Measurements from ENCODE around the gene SCIN.
"Not testable (repeated sequence)": the region's sequence is repeated elsewhere in the genome, so short reads cannot be mapped to it uniquely, and the experiment has no call there.

SCIN gene

DNA sequence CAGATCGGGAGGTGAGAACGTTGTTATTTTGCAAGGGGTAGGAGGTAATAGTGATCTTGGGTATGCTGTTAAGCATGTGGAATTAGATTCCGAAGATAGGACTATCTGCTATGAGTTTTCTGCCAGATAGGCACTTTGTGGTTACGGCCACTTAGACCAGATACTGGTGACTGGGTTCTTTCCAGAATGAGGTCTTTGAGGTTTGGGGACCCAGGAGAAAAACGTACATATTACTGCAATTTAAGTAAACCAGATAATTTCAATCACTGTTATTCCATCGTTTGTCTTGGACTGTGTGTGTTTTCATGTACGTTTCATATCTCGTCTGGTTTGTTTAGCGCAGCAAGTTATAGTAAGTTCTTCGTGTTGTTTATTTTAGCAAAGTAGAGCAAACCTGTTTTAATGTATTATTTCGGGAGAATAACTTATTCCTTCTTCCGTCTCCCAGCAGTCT lies 117.2 kb downstream of the SCIN start:
- no peak for DNase-seq (ENCODE audit: low spot score)

DNA sequence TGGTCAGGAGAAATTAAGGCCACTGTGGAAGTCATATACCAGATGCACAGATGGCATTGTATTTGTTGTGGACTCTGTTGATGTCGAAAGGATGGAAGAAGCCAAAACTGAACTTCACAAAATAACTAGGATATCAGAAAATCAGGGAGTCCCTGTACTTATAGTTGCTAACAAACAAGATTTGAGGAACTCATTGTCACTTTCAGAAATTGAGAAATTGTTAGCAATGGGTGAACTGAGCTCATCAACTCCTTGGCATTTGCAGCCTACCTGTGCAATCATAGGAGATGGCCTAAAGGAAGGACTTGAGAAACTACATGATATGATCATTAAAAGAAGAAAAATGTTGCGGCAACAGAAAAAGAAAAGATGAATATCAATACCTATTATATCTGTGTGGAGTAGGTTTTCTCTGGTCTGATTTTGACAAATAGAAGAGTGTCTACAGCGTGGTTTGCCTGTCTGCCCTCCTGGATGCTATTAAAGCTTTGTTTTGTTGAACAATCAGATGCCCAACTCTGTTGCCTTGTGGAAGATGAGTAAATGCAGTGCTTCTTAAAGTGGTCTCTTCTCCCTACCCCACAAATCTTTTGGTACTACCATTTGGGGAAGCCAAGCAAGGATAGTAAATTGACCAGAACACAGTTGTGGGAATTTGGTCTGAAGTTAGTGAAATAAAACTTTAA lies 118.1 kb downstream of the SCIN start:
- DNase-seq (ENCODE audit: low spot score) = not testable (repeated sequence)

DNA sequence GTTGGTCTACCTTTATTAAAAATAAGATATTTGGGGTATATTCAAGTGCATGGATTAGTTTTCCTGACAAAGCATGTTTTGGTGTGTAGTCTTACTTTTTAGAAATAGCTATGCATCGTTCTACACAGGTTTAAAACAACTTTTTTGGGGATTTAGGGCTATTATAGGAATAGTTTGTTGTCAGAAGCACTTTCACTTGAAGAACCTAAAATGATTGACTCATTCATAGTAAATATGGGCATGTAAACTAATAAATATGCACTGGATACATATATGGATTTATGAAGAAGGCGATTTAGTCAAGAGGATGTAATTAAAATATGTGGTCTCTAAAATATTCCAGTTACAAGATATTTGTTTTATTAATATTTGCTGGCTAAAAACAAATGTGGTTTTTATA lies 118.9 kb downstream of the SCIN start:
- no peak for DNase-seq (ENCODE audit: low spot score)

DNA sequence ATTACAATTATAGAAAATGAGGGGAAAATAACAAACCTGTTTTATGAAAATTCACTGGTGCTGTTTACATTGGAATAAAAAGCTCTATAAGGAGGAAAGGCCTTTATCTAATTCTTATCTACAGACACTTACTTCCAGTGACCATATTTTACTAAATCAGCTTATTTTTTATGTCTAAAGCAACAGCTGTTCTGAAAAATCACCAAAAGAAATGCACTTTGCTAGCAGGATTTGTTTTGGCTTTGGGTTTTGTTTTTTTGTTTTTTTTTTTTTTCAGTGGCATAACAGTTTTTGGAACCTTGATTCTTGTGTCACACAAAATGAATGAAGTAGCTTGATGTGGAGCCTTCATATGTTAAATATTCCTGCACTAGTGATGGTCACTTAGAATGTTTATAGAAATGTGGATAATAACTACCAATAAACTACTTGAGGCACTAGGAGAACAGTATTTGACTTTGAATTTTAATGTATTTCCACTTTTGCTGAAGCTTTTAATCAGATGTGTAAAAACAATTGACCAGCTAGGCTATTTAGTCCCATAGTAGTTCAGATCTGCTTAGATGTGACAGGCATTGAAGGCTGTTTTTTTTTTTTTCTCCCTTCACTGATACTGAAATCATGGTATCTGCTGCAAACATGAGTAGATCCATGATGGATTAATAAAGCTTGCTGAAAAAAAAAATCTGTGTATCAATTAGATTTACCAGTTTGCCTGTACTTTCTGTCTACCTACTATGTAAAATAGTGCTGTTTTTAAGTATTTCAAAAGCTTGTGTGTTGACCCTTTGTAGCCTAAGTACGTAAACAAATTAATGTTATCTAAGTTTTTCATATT lies 119.7 kb downstream of the SCIN start:
- DNase-seq (ENCODE audit: low spot score) = no peak

DNA sequence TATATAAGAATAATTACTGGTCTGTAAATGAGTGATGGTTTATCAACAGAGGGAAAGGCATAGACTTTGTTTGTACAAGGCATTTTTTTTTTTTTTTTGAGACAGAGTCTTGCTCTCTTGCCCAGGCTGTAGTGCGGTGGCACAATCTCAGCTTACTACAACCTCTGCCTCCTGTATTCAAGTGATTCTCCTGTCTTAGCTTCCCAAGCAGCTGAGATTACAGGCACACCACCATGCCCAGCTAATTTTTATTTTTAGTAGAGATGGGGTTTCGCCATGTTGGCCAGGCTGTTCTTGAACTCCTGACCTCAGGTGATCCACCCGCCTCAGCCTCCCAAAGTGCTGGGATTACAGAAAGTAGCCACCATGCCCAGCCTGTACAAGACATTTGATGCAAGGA lies 120.9 kb downstream of the SCIN start:
- DNase-seq (ENCODE audit: low spot score) = not testable (repeated sequence)

DNA sequence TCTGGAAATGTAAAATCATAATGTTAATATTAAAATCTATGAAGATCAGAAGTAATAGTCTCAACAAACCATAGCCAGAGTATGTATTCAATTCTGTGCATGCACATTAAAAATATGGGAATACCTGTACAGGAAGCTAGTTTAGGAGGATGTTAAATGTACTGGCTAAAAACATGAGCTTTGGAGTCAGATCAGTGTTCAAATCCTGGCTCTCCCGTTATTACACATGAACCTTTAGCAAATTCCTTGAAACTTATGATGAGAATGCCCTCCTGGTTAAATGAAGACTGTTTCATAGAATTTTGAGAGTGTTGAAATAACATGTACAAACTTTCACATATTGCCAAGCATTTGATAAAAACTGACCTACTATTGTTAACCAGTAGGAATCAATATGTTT lies 121.5 kb downstream of the SCIN start:
- no peak for DNase-seq (ENCODE audit: low spot score)

DNA sequence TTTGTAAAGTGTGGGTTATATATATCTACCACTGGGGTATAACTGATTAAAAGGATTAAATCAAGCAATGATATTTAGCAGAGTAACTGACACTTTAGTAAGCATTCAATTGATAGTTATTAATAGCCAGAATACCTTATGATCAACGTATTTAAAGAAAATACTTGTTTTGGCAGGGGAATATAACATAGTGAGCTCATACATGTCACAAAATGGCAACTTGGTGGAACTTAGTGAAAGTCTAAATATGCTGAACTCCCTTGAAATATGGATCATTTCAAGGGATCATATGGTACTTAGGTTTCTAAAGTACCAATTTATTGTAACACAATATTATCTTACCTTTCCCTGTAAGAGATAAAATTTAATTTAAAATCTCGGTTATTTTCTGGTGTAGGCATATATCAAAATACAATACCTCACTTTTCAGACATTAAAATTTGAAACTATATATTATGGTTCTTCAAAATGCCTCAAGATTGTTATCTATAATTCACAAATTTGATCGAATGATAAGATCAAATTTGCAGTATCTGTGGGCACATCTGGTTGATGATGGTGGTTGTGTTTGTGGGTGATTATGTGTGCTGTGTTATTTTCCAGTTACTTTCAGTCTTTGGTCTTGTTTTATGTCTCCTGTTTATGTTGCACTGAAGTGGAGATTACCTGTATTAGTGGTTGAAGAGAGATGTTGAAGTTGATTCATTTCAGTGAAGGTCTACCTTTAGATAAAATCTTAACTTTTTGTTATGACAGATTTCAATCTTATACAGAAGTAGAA lies 122.1 kb downstream of the SCIN start:
- no peak for DNase-seq (ENCODE audit: low spot score)

DNA sequence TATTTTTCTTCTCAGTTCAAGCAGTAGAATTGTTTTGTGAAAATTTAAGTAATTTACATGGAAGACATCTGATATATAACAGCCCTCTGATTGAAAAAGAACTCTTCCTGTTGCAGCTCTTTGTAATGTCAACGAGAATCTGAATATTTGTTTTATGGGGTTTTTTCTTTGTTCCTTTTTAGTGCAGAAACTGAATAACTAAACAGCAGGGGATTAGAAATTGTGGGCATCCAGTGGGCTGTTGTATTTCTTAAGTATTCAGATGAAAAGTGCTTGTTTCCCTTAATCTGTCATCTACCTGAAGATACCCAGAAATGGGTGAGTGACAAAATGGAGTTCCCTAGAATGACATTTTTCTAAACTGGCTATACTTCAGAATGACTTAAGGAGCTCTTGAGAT lies 124.3 kb downstream of the SCIN start:
- no peak for DNase-seq (ENCODE audit: low spot score)

DNA sequence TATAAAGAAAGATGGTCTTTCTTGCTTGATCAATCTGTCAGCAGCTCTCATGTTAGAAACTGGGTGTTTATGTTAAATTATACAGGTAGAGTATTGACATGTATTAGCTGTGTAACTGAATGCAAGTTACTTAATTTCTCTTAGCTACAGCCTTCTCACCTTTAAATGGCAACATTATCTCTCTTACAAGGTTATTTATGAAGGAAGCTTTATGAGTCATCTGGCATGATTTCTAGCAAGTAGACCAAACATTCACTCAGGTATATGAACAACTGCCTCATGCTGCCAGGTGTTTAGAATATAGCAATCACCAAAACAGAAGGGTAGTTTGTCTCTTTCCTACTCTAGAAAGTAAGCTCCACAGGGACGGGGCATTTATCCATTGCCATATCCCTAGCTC lies 125.4 kb downstream of the SCIN start:
- DNase-seq (ENCODE audit: low spot score) = no peak

DNA sequence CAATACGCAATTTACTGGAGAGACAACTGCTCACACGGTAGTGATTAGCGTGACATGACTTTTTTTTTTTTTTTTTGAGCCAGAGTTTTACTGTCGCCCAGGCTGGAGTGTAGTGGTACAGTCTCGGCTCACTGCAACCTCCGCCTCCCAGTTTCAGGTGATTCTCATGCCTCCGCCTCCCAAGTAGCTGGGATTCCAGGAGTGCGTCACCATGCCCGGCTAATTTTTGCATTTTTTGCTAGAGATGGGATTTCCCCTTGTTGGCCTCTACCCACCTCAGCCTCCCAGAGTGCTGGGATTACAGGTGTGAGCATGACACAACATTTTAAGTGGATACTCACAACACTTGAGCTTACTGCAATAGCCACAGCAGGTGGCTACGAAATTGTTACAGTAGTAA lies 128.8 kb downstream of the SCIN start:
- no peak for DNase-seq (ENCODE audit: low spot score)

DNA sequence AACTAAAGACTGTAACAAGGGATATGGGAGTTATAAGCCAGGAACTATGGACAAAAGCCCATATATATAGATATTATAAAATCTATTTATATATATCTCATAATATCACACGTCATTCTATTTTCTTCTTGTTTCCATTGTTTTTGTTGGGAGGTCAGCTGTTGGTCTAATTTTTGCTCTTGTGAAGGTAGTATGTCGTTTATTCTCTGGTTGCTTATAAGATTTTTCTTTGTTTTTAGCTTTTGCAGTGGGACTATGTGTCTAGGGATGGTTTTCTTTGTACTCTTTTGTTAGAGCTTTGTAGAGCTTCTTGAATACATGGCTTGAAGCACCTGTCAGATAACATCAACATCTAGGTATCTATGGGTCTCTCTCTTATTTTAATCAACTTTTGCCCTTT lies 130.9 kb downstream of the SCIN start:
- DNase-seq (ENCODE audit: low spot score) = no peak

DNA sequence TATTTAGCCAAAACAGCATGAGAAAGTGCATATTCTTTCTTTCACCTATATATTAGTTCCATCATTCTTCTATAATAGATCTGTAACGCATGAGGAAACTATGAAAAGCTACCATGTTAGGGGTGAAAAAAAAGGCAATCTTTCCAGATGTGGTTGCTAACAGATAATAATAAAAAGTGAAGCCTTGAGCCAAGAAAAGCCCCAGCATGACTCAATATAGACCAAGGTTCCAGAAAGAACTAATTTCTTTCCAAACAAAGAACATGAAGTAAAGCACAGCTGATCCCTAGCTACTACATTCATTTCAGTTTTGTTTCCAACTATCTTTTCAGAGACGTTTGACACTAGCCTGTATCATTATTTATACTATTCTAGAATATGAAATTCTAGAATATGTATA lies 133.4 kb downstream of the SCIN start:
- no peak for DNase-seq (ENCODE audit: low spot score)

DNA sequence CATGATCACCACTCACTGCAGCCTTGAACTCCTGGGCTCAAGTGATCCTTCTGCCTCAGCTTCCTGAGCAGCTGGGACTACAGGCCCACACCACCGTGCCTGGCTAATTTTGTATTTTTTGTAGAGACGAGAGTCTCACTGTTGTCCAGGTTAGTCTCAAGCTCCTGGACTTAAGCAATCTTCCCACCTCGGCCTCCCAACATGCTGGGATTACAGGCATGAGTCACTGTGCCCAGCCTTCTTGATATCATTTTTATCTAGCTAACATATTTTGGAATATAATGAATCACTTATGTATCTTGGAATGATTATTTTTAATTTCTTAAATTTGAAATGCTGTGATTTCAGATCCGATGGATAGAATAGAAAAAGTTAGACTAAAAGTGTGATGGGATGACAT lies 135.4 kb downstream of the SCIN start:
- DNase-seq (ENCODE audit: low spot score) = no peak

DNA sequence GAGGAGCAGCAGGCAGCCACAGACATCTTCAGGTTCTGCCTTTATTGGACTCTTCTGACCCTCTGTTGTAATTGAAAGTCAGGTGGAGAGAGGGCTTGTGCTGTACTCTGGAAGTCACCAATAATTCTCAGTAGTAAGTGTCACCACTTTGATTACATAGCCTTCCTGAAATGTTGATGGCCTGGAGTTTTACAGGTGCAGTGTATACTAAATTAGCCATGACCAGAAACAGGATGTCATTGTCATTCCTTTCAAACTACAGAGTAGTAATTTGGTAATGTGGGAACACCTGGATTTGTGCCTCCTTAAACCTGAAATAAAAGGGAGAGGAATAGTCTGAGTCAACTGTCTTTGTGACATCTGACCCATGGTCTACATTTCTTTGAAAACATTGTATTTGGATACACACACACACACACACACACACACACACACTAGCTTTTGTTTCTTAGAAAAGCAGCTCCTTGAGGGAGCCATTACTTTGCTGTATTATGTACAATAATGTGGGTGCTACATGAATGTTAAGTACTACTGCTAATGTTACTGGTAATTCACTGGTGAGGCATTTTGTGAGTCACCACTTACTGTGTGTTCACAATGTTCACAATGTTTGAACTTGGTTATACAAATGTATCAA lies 136.5 kb downstream of the SCIN start:
- DNase-seq (ENCODE audit: low spot score) = no peak

DNA sequence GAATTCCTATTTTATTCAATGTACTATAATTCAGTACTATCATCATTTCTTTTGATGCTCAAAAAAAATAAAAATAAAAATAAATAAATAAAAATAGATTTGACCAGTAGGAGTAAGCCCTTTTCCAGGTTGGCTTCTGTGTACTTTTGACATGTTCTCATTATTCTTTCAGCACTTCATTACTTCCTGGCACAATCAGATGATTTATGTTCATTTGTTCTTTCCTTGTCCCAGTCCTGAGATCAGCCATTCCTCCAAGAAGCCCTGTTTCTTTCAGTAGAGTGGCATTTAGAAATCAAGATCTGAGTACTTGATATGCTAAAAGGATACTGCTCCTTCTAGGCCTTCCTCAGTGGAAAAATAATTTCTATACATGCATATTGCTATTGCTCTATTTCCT lies 137.8 kb downstream of the SCIN start:
- no peak for DNase-seq (ENCODE audit: low spot score)

Measured in NAMALWA (cell line).